Right lobe of liver (tissue), 6 donors: Measurements from ENCODE around the gene HNRNPA1L2. TPM values are rescaled to one million over a fixed set of nuclear protein-coding genes. Genes with fewer than 3 reads are reported as not detected.
"Not testable (repeated sequence)": the region's sequence is repeated elsewhere in the genome, so short reads cannot be mapped to it uniquely, and the experiment has no call there.

Experiments
- ATAC-seq, 4 donors: fragments of 200-7000 bp; cut with Tn5 transposase; one replicate each; pipeline ENCODE4 v1.9.1; 2020; ENCODE audit warnings: mild to moderate bottlenecking in 4 of 4, moderate library complexity in 4 of 4
- DNase-seq, 3 donors: peaks; one replicate each; pipeline ENCODE4 v3.0.0-alpha.2; 2020
- H3K27ac ChIP-seq, 3 donors: fragments of 200-600 bp; one replicate each; pipeline ENCODE4 v1.8.0; 2022
- H3K27me3 ChIP-seq, 2 donors: fragments of 200-600 bp; one replicate each; pipeline ENCODE4 v1.8.0; 2022
- H3K36me3 ChIP-seq, 4 donors: fragments of 200-600 bp; sonication (generic) in 1 of 4; one replicate each; pipeline versions ENCODE4 v1.5.1 to v1.8.0; 2017 to 2022; ENCODE audit warnings: control low read depth in 1 of 4
- H3K4me1 ChIP-seq, 4 donors: fragments of 200-600 bp; sonication (generic) in 1 of 4; one replicate each; pipeline versions ENCODE4 v1.5.1 to v1.8.0; 2017 to 2022; ENCODE audit warnings: control low read depth in 1 of 4
- H3K4me3 ChIP-seq, 3 donors: fragments of 200-600 bp; one replicate each; pipeline ENCODE4 v1.8.0; 2022
- H3K9me3 ChIP-seq, 4 donors: fragments of 200-600 bp; sonication (generic) in 1 of 4; one replicate each; pipeline versions ENCODE4 v1.5.1 to v1.8.0; 2017 to 2022; ENCODE audit warnings: control low read depth in 1 of 4
- POLR2A ChIP-seq: fragments of 450-650 bp; IDR thresholded peaks from one replicate; pipeline ENCODE4 v1.6.1; 2017; ENCODE audit warnings: antibody characterized with exemption, mild to moderate bottlenecking
- WGBS: methylation state at CpG from one replicate; pipeline ENCODE4 v1.1.6; 2018; ENCODE audit warnings: low coverage, low lambda C conversion rate; ENCODE audit not compliant: insufficient coverage; ENCODE audit errors: missing lambda C conversion rate; 5-methylcytosine and 5-hydroxymethylcytosine counted together
- intact Hi-C, 2 donors: fragments of 100-400 bp; cut with DNase I; formaldehyde crosslinking; loops; one replicate each; pipeline versions ENCODE4 v1.11.2 to v1.14.1; 2022
- total RNA-seq, 6 experiments: library from RNA; depleted of rRNA in 2 of 6; stranded (reverse); fragments of >200 nt in 2 of 6; fragmentation: NEBNext Ultra II Directional in 3 of 6; extraction: Animal tissue kit (Norgen Biotek cat#: 25700) in 3 of 6; gene quantifications; one replicate each; pipeline versions ENCODE4 v1.1.0 to v1.2.4, GENCODE V29; 2016 to 2023
- TF ChIP-seq, protein P1 (sequence below), 4 donors: fragments of 200-600 bp in 3 of 4; fragments of 450-650 bp in 1 of 4; IDR thresholded peaks; one replicate each; pipeline versions ENCODE4 v1.5.1 to v1.8.0; 2016 to 2022; ENCODE audit warnings: antibody characterized with exemption in 4 of 4, mild to moderate bottlenecking in 2 of 4
- donor health status: DM: no; HTN: yes; CAD: no.
- donor health status: DM: no; HTN: no; CAD: no.
- donor health status: DM: no; HTN: no; CAD: no.
- donor health status: DM: no; HTN: yes; CAD: no.
- donor health status: DM: no; HTN: yes; CAD: no.

HNRNPA1L2 gene
- total RNA-seq, 6 experiments from 2014 or later, result 0.31 to 1.9 (median 1.2) TPM

DNA sequence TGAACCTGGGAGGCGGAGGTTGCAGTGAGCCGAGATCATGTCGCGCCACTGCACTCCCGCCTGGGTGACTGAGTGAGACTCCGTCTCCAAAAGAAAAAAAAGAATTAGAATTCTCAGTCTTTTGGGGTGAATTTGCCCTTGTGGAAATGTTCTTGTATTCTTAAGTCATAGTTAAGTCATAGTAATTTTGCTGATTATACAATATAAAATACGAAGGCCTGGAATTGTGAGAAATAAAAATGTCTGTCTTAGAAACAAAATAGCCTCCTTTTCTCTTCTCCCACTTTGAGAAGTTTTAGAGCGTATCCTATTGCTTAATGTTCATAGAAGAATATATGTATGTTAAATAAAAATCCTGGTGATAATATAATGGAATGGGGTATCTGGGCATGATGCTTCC is 28.5 kb downstream of the HNRNPA1L2 start:
- Histone ChIP-seq H3K27ac (no peak overlapping the region), H3K9me3 (no peaks in the 10 kb centered on the region), H3K27me3 (no peaks in the 10 kb centered on the region), H3K4me1 (no peaks in the 10 kb centered on the region), H3K4me3 (no peak overlapping the region), H3K36me3 (peaks cover 0 to 55% (median 12%) of the 10 kb centered on the region in 4 donors)
- TF ChIP-seq, protein P1, sequence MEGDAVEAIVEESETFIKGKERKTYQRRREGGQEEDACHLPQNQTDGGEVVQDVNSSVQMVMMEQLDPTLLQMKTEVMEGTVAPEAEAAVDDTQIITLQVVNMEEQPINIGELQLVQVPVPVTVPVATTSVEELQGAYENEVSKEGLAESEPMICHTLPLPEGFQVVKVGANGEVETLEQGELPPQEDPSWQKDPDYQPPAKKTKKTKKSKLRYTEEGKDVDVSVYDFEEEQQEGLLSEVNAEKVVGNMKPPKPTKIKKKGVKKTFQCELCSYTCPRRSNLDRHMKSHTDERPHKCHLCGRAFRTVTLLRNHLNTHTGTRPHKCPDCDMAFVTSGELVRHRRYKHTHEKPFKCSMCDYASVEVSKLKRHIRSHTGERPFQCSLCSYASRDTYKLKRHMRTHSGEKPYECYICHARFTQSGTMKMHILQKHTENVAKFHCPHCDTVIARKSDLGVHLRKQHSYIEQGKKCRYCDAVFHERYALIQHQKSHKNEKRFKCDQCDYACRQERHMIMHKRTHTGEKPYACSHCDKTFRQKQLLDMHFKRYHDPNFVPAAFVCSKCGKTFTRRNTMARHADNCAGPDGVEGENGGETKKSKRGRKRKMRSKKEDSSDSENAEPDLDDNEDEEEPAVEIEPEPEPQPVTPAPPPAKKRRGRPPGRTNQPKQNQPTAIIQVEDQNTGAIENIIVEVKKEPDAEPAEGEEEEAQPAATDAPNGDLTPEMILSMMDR (IDR thresholded peaks at IDR 0.05), result no peak
- no peak for TF ChIP-seq POLR2A
- no peak for ATAC-seq
- WGBS, result 100% methylated on average over 5 of the region's 8 CpGs
- intact Hi-C loops, result no loop called here
- DNase-seq, result no peak

DNA sequence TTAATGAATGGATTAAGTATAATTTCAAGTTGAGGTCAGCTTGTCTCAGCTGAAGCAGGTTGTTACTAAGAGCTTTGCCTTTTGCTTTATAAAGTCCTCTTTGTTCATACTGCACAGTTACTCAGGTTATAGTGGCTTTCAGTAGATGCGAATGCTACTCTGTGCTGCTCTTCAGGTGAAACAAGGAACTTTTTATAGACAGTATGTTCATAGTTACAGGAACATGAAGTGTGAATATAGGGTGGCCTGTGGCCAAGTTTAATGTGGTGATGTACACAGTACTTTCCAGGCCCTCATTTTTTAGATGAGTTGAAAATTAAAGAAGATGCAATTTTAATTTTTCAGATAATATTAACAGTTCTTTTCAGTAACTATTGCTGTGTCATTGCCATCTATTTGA is 31.2 kb downstream of the HNRNPA1L2 start:
- Histone ChIP-seq H3K4me3 (no peak overlapping the region), H3K4me1 (no peaks in the 10 kb centered on the region), H3K36me3 (peaks cover 0 to 38% (median 4%) of the 10 kb centered on the region in 4 donors), H3K27me3 (no peaks in the 10 kb centered on the region), H3K27ac (no peak overlapping the region), H3K9me3 (no peaks in the 10 kb centered on the region)
- ATAC-seq, result no peak
- no peak for TF ChIP-seq POLR2A
- TF ChIP-seq, protein P1 (IDR thresholded peaks at IDR 0.05), result no peak
- intact Hi-C loops, result no loop called here
- DNase-seq, result no peak
- WGBS, result 87% methylated on average over 1 of the region's 1 CpG

DNA sequence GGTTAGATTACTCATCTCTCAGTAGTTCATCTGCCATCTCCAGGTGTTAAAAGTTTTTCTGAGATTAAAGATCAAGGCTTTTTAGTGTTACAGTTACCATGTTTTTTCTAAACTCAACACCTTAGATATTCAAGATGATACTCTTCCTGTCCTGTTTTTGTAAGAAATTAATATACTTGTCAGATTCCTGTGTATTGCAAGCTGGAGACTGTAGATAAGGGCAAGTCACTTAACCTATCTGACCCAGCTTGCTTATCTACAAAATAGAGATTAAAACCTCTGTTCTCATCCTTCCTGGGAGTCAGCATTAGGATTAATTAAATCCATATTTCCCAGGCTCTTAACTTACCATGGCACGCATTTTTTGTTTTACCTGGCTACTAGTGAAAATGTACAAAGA is 35.6 kb downstream of the HNRNPA1L2 start:
- no peak for DNase-seq
- intact Hi-C loops, result no loop called here
- Histone ChIP-seq H3K4me1 (no peaks in the 10 kb centered on the region), H3K36me3 (peaks cover 0 to 44% (median 13%) of the 10 kb centered on the region in 4 donors), H3K4me3 (no peak overlapping the region), H3K9me3 (no peaks in the 10 kb centered on the region), H3K27me3 (no peaks in the 10 kb centered on the region), H3K27ac (no peak overlapping the region)
- 85% methylated on average over 1 of the region's 1 CpG for WGBS
- no peak for ATAC-seq
- TF ChIP-seq POLR2A, result no peak
- TF ChIP-seq, protein P1 (IDR thresholded peaks at IDR 0.05), result no peak

DNA sequence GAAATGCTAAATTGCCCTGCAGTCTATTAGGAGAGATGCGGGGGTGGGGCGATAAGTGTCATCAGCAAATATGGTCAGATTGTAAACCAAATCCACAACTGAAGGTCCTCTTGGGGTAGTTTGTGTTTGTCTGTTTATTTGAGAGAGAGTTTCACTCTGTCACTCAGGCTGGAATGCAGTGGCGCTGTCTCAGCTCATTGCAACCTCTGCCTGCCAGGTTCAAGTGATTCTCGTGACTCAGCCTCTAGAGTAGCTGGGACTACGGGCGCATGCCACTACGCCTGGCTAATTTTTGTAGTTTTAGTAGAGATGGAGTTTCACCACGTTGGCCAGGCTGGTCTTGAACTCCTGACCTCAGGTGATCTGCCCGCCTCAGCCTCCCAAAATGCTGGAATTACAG is 43.6 kb downstream of the HNRNPA1L2 start:
- H3K9me3 ChIP-seq, ATAC-seq, H3K4me3 ChIP-seq, H3K27me3 ChIP-seq, H3K4me1 ChIP-seq, H3K27ac ChIP-seq, DNase-seq, intact Hi-C loops: not testable (repeated sequence)
- peaks cover 0 to 64% (median 20%) of the 10 kb centered on the region in 4 donors for H3K36me3 ChIP-seq
- 92% methylated on average over 8 of the region's 9 CpGs for WGBS

DNA sequence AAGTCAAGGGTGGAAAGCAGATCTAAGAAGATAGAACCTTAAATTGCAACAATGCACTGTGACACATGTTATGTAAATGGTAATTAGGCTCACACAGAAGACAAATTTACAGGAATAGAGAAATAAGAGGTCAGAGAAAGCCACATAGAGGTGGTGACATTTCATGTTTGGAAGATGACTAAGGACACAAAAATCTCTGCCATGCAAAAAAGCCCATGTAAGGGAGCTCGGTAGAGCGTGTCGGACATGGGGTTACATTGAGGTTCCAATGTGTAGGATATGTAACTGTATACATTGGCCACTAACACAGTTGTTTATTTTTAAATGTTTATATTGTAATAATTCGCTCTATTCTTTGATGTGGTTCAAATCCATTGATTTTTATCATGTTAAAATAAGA is 44.1 kb downstream of the HNRNPA1L2 start:
- no peak for DNase-seq
- Histone ChIP-seq H3K27ac (no peak overlapping the region), H3K36me3 (peaks cover 0 to 64% (median 20%) of the 10 kb centered on the region in 4 donors), H3K9me3 (no peaks in the 10 kb centered on the region), H3K27me3 (no peaks in the 10 kb centered on the region), H3K4me3 (no peak overlapping the region), H3K4me1 (no peaks in the 10 kb centered on the region)
- no peak for ATAC-seq
- intact Hi-C loops, result no loop called here
- TF ChIP-seq, protein P1 (IDR thresholded peaks at IDR 0.05), result no peak
- 89% methylated on average over 4 of the region's 4 CpGs for WGBS

Other genes starting within 250 kb of the HNRNPA1L2 start
- gene THSD1, start 236.3 kb upstream of the HNRNPA1L2 start, total RNA-seq, result 1 to 10 TPM in 5 of 6 experiments, under 1 TPM in 1; 0.95 to 2.3 (median 1.5) TPM
- gene VPS36, start 191.8 kb upstream of the HNRNPA1L2 start, total RNA-seq, result 10 to 100 TPM; 14.6 to 25.7 (median 21.5) TPM
- gene CKAP2, start 187.0 kb upstream of the HNRNPA1L2 start, total RNA-seq, result 1 to 10 TPM; 2.1 to 7.2 (median 4.3) TPM
- 10 to 100 TPM; 15.4 to 29.3 (median 23.9) TPM for gene SUGT1, start 10.4 kb downstream of the HNRNPA1L2 start, total RNA-seq
- gene CNMD, start 97.4 kb downstream of the HNRNPA1L2 start, total RNA-seq, result not detected
- gene PCDH8, start 206.2 kb downstream of the HNRNPA1L2 start, total RNA-seq, result not detected